NCI-H2081 treated with DMSO at 0.1 percent for 48 hours (cell line): ENCODE measurements around the gene PDE4B.

Experiments
- DNase-seq: peaks from one replicate; lab custom pipeline; 2025; lab: John Stamatoyannopoulos, UW

PDE4B gene

GRCh38 chr1:66285618-66286270 lies 493.0 kb downstream of the PDE4B start:
- DNase-seq, result no peak

- DNase-seq, result no peak
Measured at GRCh38 chr1:66286307-66286706, 493.6 kb downstream of the PDE4B start.

- DNase-seq, result no peak
Measured at GRCh38 chr1:66288048-66288447, 495.4 kb downstream of the PDE4B start.

- no peak for DNase-seq
Measured at GRCh38 chr1:66290761-66291530, 498.3 kb downstream of the PDE4B start.

GRCh38 chr1:66291531-66291864 lies 498.8 kb downstream of the PDE4B start:
- no peak for DNase-seq

- no peak for DNase-seq
Measured at GRCh38 chr1:66292305-66292704, 499.6 kb downstream of the PDE4B start.

GRCh38 chr1:66292944-66293343 lies 500.2 kb downstream of the PDE4B start:
- DNase-seq, result no peak

GRCh38 chr1:66294707-66295370 lies 502.1 kb downstream of the PDE4B start:
- no peak for DNase-seq

- DNase-seq, result no peak
Measured at GRCh38 chr1:66295803-66296202, 503.1 kb downstream of the PDE4B start.

- no peak for DNase-seq
Measured at GRCh38 chr1:66296370-66296769, 503.7 kb downstream of the PDE4B start.

GRCh38 chr1:66296951-66297350 lies 504.3 kb downstream of the PDE4B start:
- DNase-seq, result no peak

- no peak for DNase-seq
Measured at GRCh38 chr1:66298464-66298863, 505.8 kb downstream of the PDE4B start.

GRCh38 chr1:66300280-66300971 lies 507.7 kb downstream of the PDE4B start:
- DNase-seq, result no peak

- no peak for DNase-seq
Measured at GRCh38 chr1:66300972-66301451, 508.3 kb downstream of the PDE4B start.

GRCh38 chr1:66302184-66302742 lies 509.6 kb downstream of the PDE4B start:
- DNase-seq, result no peak

- no peak for DNase-seq
Measured at GRCh38 chr1:66302815-66303214, 510.1 kb downstream of the PDE4B start.

- DNase-seq, result no peak
Measured at GRCh38 chr1:66303646-66304045, 511.0 kb downstream of the PDE4B start.

GRCh38 chr1:66304128-66304527 lies 511.4 kb downstream of the PDE4B start:
- DNase-seq, result no peak

- DNase-seq, result no peak
Measured at GRCh38 chr1:66305927-66306326, 513.2 kb downstream of the PDE4B start.

GRCh38 chr1:66309006-66309741 lies 516.5 kb downstream of the PDE4B start:
- no peak for DNase-seq

- no peak for DNase-seq
Measured at GRCh38 chr1:66311092-66311491, 518.4 kb downstream of the PDE4B start.
